Measurements from ENCODE around the gene KCNG4. TPM values are rescaled to one million over a fixed set of nuclear protein-coding genes. Genes with fewer than 3 reads are reported as not detected.

The KCNG4 gene
- total and polyA plus RNA-seq, 11 donors = not detected

DNA sequence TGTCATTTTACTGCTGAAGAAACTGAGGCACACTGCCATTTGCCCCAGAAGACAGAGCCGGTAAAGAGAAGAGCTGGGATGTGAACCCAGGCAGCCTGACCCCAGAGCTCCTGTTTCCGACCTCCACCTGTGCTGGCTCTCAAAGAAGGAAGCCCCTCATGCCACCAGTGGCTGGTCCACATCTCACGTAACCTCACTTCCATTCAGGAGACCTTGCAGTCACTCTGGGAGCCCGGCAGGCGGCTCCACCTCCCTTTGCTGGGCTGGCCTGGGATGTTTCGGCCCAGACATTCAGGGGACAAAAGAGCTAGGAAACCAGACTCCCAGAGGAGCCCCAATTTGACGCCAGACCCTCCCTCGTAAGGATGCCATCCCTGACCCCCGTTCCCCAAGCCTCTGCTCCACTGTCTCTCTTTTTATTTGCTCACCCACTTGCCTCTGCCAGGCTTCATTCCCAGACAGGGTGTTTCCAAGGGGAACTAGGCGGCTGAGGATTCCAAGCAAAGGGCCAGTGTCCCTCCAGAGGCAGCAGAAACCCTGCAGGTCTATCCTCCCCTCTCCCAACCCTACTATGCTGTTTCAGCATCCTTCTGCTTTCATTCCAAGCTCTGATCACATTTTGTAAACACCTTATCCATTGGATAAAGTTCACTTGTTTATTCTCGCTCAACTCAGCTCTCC is 55.8 kb downstream of the KCNG4 start:
- ATAC-seq (no peak), DNase-seq (no peak)
- peaks cover 0 to 57% (median 46%) of the 10 kb centered on the region in 9 donors for H3K36me3 ChIP-seq
- H3K9me3 ChIP-seq = no peaks in the 10 kb centered on the region
- intact Hi-C loops (cut with DNase I) = loop anchor here in 7 of 10 donors (5.0 to 10.0 kb wide), 7 partner anchors 37 to 359 kb away; partner anchors contain the start of genes DNAAF1 (in 2 of the 7), HSDL1 (in 2 of the 7) and OSGIN1 (in 1 of the 7)
- H3K27me3 ChIP-seq = no peaks in the 10 kb centered on the region
- no peak overlapping the region for H3K4me3 ChIP-seq
- WGBS, 4 donors = 66 to 83% (median 72%) methylated on average over 11 of the region's 11 CpGs
- TF ChIP-seq, protein P1, sequence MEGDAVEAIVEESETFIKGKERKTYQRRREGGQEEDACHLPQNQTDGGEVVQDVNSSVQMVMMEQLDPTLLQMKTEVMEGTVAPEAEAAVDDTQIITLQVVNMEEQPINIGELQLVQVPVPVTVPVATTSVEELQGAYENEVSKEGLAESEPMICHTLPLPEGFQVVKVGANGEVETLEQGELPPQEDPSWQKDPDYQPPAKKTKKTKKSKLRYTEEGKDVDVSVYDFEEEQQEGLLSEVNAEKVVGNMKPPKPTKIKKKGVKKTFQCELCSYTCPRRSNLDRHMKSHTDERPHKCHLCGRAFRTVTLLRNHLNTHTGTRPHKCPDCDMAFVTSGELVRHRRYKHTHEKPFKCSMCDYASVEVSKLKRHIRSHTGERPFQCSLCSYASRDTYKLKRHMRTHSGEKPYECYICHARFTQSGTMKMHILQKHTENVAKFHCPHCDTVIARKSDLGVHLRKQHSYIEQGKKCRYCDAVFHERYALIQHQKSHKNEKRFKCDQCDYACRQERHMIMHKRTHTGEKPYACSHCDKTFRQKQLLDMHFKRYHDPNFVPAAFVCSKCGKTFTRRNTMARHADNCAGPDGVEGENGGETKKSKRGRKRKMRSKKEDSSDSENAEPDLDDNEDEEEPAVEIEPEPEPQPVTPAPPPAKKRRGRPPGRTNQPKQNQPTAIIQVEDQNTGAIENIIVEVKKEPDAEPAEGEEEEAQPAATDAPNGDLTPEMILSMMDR (IDR thresholded peaks at IDR 0.05) = peak in 8 of 12 donors; percentile 14 to 54 (median 37)
- no peak for TF ChIP-seq POLR2A (IDR thresholded peaks at IDR 0.05)
- H3K4me1 ChIP-seq = peaks cover 0 to 67% (median 24%) of the 10 kb centered on the region in 12 donors
- peak overlapping the region in 9 of 12 donors; percentile 24 to 89 (median 79) for H3K27ac ChIP-seq

DNA sequence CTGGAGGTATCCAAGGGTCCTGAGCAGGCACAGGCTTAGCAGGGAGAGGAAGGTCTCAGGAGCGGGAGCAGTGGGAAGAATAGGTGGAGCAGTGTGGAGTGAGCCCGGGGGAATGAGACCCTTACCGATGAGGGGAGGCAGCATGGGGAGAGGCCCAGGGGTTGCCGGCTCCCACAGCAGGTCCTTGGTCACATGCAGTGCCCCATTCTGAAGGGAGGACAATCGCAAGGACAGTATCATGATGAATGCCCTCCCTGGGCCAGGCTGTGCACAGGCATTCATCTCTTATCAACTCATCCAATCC is 56.3 kb downstream of the KCNG4 start:
- no peak for DNase-seq
- peaks cover 0 to 62% (median 51%) of the 10 kb centered on the region in 9 donors for H3K36me3 ChIP-seq
- peak overlapping the region in 9 of 12 donors; percentile 24 to 89 (median 79) for H3K27ac ChIP-seq
- ATAC-seq = no peak
- 89 to 94% (median 91%) methylated on average over 5 of the region's 5 CpGs for whole genome bisulfite sequencing, 4 donors
- no peak overlapping the region for H3K4me3 ChIP-seq
- peaks cover 0 to 69% (median 26%) of the 10 kb centered on the region in 12 donors for H3K4me1 ChIP-seq
- intact Hi-C loops (cut with DNase I) = loop anchor here in 7 of 10 donors (5.0 to 10.0 kb wide), 7 partner anchors 36 to 359 kb away; partner anchors contain the start of genes DNAAF1 (in 2 of the 7), HSDL1 (in 2 of the 7) and OSGIN1 (in 1 of the 7)
- H3K27me3 ChIP-seq = no peaks in the 10 kb centered on the region
- H3K9me3 ChIP-seq = no peaks in the 10 kb centered on the region
- TF ChIP-seq POLR2A (IDR thresholded peaks at IDR 0.05) = no peak
- TF ChIP-seq, protein P1 (IDR thresholded peaks at IDR 0.05) = no peak

DNA sequence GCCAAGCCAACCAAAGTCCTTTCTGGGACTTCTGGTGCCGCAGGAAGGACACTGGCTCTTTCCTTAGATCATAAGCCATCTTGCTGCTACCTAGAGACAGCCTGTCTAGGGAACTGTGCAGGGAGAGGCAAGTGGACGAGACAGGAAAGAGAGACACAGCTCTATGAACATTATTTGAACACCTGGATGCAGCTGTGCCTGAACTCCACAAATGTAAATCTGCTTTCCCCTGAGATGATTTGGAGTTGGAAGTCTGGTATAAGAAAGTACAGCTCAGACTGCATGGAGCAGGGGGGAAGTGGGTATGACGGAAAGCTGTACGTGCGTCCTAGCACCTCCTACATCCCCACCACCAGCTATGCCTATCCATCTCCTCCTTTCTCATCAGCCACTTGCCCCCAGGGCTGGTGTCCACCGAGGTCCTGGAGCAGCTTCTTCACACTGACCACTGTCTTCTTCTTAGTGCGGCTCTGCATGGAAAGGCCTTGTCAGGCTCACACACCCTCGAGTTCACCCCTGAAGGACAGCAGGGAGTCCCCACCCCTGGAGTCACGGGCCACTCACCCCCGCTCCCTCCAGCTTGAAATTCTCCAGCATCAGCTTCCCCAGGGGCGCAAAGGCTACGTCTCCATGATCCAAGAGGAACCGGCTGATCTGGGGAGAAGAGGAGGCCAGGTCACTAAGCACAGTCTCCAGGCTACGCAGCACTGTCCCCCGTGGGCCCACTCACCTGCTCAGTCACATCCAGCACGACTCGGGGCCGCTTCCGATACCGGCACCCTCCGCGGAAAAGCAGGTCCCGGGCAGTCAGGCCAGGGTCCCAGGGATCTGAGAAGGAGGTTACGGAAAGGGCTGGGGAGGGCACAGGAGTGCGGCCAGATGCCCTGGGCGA is 56.9 kb downstream of the KCNG4 start:
- Histone ChIP-seq H3K36me3 (peaks cover 0 to 68% (median 57%) of the 10 kb centered on the region in 9 donors), H3K27me3 (no peaks in the 10 kb centered on the region), H3K4me1 (peaks cover 0 to 75% (median 31%) of the 10 kb centered on the region in 12 donors), H3K4me3 (no peak overlapping the region), H3K27ac (peak overlapping the region in 8 of 12 donors; percentile 62 to 89 (median 83)), H3K9me3 (no peaks in the 10 kb centered on the region)
- intact Hi-C loops (cut with DNase I) = loop anchor here in 7 of 10 donors (5.0 to 10.0 kb wide), 7 partner anchors 36 to 358 kb away; partner anchors contain the start of genes DNAAF1 (in 2 of the 7), HSDL1 (in 2 of the 7) and OSGIN1 (in 1 of the 7)
- 94 to 97% (median 96%) methylated on average over 23 to 26 of the region's 26 CpGs for WGBS, 4 donors
- ATAC-seq = no peak
- no peak for TF ChIP-seq POLR2A (IDR thresholded peaks at IDR 0.05)
- TF ChIP-seq, protein P1 (IDR thresholded peaks at IDR 0.05) = no peak
- DNase-seq = no peak
